ENCODE measurements around the gene ALDH1B1. TPM values are rescaled to one million over a fixed set of nuclear protein-coding genes. Genes with fewer than 3 reads are reported as not detected.

ALDH1B1 gene
- total RNA-seq, 4 donors from 2014 or later: 24.9 to 77.2 (median 27.3) TPM

DNA sequence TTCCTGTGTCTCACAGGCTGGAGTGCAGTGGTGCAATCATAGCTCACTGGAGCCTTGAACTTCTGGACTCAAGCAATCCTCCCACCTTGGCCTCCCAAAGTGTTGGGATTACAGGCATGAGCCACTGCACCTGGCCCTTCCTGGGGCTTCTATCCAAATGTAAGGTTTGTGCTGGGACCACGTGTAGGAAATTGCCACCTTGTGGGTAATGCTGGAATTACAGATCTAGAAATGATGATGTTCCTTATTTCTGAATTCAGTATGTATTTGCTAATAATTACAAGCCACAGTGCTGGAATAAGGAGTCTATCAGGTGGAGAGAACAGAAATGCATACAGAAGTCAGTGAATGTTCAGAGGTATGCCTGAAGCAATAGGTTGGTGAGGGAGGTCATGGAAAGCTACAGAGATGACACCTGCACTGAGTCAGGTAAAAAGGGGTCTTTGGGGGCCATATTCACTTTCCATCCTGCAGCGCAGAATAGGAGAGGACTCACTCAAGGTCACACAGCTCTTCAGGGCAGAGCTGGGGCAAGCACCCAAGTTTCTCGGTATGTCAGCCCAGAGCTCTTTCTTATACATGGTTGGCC is 40.5 kb downstream of the ALDH1B1 start:
- H3K9me3 ChIP-seq: no peaks in the 10 kb centered on the region
- TF ChIP-seq EP300 (IDR thresholded peaks at IDR 0.05; ENCODE audit: low read depth) (no peak), POLR2A (IDR thresholded peaks at IDR 0.05) (no peak)
- TF ChIP-seq, protein P1, sequence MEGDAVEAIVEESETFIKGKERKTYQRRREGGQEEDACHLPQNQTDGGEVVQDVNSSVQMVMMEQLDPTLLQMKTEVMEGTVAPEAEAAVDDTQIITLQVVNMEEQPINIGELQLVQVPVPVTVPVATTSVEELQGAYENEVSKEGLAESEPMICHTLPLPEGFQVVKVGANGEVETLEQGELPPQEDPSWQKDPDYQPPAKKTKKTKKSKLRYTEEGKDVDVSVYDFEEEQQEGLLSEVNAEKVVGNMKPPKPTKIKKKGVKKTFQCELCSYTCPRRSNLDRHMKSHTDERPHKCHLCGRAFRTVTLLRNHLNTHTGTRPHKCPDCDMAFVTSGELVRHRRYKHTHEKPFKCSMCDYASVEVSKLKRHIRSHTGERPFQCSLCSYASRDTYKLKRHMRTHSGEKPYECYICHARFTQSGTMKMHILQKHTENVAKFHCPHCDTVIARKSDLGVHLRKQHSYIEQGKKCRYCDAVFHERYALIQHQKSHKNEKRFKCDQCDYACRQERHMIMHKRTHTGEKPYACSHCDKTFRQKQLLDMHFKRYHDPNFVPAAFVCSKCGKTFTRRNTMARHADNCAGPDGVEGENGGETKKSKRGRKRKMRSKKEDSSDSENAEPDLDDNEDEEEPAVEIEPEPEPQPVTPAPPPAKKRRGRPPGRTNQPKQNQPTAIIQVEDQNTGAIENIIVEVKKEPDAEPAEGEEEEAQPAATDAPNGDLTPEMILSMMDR (IDR thresholded peaks at IDR 0.05): peak; percentile 57 to 67 (median 61)
- no peaks in the 10 kb centered on the region for H3K36me3 ChIP-seq
- no peak for DNase-seq
- in situ Hi-C loops (cut with MboI; ENCODE audit: low pct_ligation_motif_present in 1 of 4, low pct_unique_long_range_greater_than_20kb in 1 of 4, low sequenced_read_pairs in 3 of 4): no loop called here
- H3K4me1 ChIP-seq: peaks cover 0 to 10% (median 4%) of the 10 kb centered on the region in 4 donors
- WGBS, 2 donors (ENCODE audit: low coverage in 1 of 2): 0 to 26% methylated on average over 1 to 3 of the region's 3 CpGs
- no peak overlapping the region for H3K27ac ChIP-seq
- no peak overlapping the region for H3K4me3 ChIP-seq
- H3K27me3 ChIP-seq: peaks cover 2% of the 10 kb centered on the region
- intact Hi-C loops (cut with DNase I; ENCODE audit: low total_unique reads): no loop called here

DNA sequence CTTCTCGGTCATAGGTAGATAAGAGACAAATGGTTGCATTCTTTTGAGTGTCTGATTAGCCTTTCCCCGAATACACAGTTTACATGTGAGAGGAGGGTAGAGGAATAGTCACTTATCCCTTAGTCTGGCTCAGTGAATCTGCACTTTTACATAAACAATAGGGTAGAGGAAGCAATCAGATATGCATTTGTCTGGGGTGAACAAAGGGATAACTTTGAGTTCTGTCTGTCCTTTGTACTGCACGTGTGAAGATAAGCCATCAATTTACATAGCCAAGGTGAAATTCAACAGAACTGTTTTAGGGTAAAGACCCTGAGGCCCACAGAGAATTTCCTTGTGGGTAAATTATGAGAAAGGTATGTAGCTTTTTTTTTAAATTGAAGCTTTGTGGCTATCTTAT is 41.9 kb downstream of the ALDH1B1 start:
- H3K27ac ChIP-seq: no peak overlapping the region
- H3K4me3 ChIP-seq: no peak overlapping the region
- H3K4me1 ChIP-seq: peaks cover 0 to 10% (median 4%) of the 10 kb centered on the region in 4 donors
- TF ChIP-seq POLR2AphosphoS5 (IDR thresholded peaks at IDR 0.05): no peak
- TF ChIP-seq, protein P1 (IDR thresholded peaks at IDR 0.05): no peak
- no peak for TF ChIP-seq POLR2A (IDR thresholded peaks at IDR 0.05)
- TF ChIP-seq EP300 (IDR thresholded peaks at IDR 0.05; ENCODE audit: low read depth): no peak
- no peaks in the 10 kb centered on the region for H3K27me3 ChIP-seq
- DNase-seq: no peak
- H3K9me3 ChIP-seq: no peaks in the 10 kb centered on the region
- WGBS, 2 donors (ENCODE audit: low coverage in 1 of 2): 46 to 47% methylated on average over 3 of the region's 3 CpGs
- intact Hi-C loops (cut with DNase I; ENCODE audit: low total_unique reads) (no loop called here), in situ Hi-C loops (cut with MboI; ENCODE audit: low pct_ligation_motif_present in 1 of 4, low pct_unique_long_range_greater_than_20kb in 1 of 4, low sequenced_read_pairs in 3 of 4) (no loop called here)
- H3K36me3 ChIP-seq: no peaks in the 10 kb centered on the region

DNA sequence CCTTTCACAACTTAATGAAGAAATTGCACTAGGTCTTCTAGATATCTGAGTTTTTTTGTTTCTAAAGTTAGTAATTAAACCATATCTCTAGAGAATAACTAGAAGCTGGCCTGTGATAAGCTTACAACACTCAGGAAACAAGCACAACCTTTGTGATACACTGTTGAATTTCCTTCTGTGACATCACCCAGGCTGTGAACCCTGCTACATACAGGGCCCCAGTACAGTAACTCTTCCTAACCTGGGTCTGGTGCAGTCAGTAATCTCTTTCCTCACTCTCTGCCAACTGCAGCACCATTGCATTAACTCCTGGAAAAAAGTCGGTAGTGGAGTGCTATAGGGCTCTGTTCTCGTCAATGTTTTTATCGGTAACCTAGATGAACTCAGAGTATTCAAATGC is 42.4 kb downstream of the ALDH1B1 start:
- no peak overlapping the region for H3K4me3 ChIP-seq
- TF ChIP-seq POLR2A (IDR thresholded peaks at IDR 0.05) (no peak), EP300 (IDR thresholded peaks at IDR 0.05; ENCODE audit: low read depth) (no peak), POLR2AphosphoS5 (IDR thresholded peaks at IDR 0.05) (no peak)
- TF ChIP-seq, protein P1 (IDR thresholded peaks at IDR 0.05): no peak
- H3K9me3 ChIP-seq: no peaks in the 10 kb centered on the region
- no peak overlapping the region for H3K27ac ChIP-seq
- in situ Hi-C loops (cut with MboI; ENCODE audit: low pct_ligation_motif_present in 1 of 4, low pct_unique_long_range_greater_than_20kb in 1 of 4, low sequenced_read_pairs in 3 of 4): no loop called here
- peaks cover 0 to 10% (median 4%) of the 10 kb centered on the region in 4 donors for H3K4me1 ChIP-seq
- no peaks in the 10 kb centered on the region for H3K36me3 ChIP-seq
- no peaks in the 10 kb centered on the region for H3K27me3 ChIP-seq
- intact Hi-C loops (cut with DNase I; ENCODE audit: low total_unique reads): no loop called here
- no peak for DNase-seq
- 62 to 63% methylated on average over 3 of the region's 3 CpGs for WGBS, 2 donors (ENCODE audit: low coverage in 1 of 2)

DNA sequence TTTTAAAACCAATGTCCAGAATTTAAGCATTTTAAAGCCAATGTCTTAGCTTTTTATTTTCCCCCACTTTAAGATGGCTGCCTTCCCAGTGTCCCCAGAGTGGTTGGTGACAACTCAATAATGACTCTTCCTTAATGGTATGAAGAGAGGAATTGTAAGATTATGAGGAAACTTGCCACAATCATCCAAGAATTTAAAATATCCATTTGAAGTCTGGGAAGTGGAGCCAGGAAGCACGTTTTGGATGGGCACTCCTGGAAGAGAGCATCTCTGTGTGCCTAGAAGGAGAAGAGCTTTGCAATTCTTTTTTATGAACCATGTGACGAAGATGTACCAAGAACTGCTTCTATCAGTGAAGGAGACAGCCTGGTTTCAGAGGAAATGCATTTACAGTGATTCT is 43.0 kb downstream of the ALDH1B1 start:
- Histone ChIP-seq H3K27ac (no peak overlapping the region), H3K36me3 (no peaks in the 10 kb centered on the region), H3K4me3 (no peak overlapping the region), H3K4me1 (peaks cover 0 to 10% (median 4%) of the 10 kb centered on the region in 4 donors), H3K27me3 (no peaks in the 10 kb centered on the region), H3K9me3 (no peaks in the 10 kb centered on the region)
- DNase-seq: no peak
- intact Hi-C loops (cut with DNase I; ENCODE audit: low total_unique reads): no loop called here
- no peak for TF ChIP-seq EP300 (IDR thresholded peaks at IDR 0.05; ENCODE audit: low read depth)
- no peak for TF ChIP-seq POLR2A (IDR thresholded peaks at IDR 0.05)
- TF ChIP-seq, protein P1 (IDR thresholded peaks at IDR 0.05): no peak
- no peak for TF ChIP-seq POLR2AphosphoS5 (IDR thresholded peaks at IDR 0.05)
- in situ Hi-C loops (cut with MboI; ENCODE audit: low pct_ligation_motif_present in 1 of 4, low pct_unique_long_range_greater_than_20kb in 1 of 4, low sequenced_read_pairs in 3 of 4): no loop called here
- WGBS, 2 donors (ENCODE audit: low coverage in 1 of 2): 66 to 85% methylated on average over 2 of the region's 2 CpGs
